NCI-H748 treated with DMSO at 0.1 percent for 48 hours (cell line): Measurements from ENCODE around the gene ASIC3.
A peak's percentile ranks its signal among the peaks of the same experiment; 100 is the strongest.

Experiments used
- DNase-seq: peaks from one replicate; lab custom pipeline; 2025; lab: John Stamatoyannopoulos, UW

The ASIC3 gene

GRCh38 chr7:151085691-151086620 is 37.6 kb downstream of the ASIC3 start, which contains the start of gene AGAP3:
TSS of gene AGAP3 (plus strand) at chr7:151086475. CDS start at chr7:151086742, 267 bp downstream.
- peak; percentile 63 for DNase-seq

GRCh38 chr7:151086802-151087244 is 38.5 kb downstream of the ASIC3 start:
- DNase-seq, result no peak

GRCh38 chr7:151087245-151088018 is 39.1 kb downstream of the ASIC3 start:
- DNase-seq, result peak; percentile 17

- no peak for DNase-seq
These were observed 39.9 kb downstream of the ASIC3 start for GRCh38 chr7:151088019-151088855.

GRCh38 chr7:151088856-151089699 is 40.7 kb downstream of the ASIC3 start:
- no peak for DNase-seq

GRCh38 chr7:151089893-151090730 is 41.8 kb downstream of the ASIC3 start:
- no peak for DNase-seq

GRCh38 chr7:151091003-151091402 is 42.7 kb downstream of the ASIC3 start:
- no peak for DNase-seq

GRCh38 chr7:151091431-151091830 is 43.1 kb downstream of the ASIC3 start:
- DNase-seq, result no peak

- no peak for DNase-seq
These were observed 43.7 kb downstream of the ASIC3 start for GRCh38 chr7:151091988-151092387.

GRCh38 chr7:151093748-151094147 is 45.4 kb downstream of the ASIC3 start:
- no peak for DNase-seq

GRCh38 chr7:151094675-151095074 is 46.3 kb downstream of the ASIC3 start:
- DNase-seq, result no peak

GRCh38 chr7:151095123-151095797 is 46.9 kb downstream of the ASIC3 start:
- DNase-seq, result no peak

- no peak for DNase-seq
These were observed 47.6 kb downstream of the ASIC3 start for GRCh38 chr7:151095828-151096475.

- DNase-seq, result no peak
These were observed 51.3 kb downstream of the ASIC3 start for GRCh38 chr7:151099486-151100211.

- DNase-seq, result no peak
These were observed 52.6 kb downstream of the ASIC3 start for GRCh38 chr7:151100921-151101320.

- no peak for DNase-seq
These were observed 53.5 kb downstream of the ASIC3 start for GRCh38 chr7:151101621-151102396.
